Rectal smooth muscle tissue (tissue), 1 donor: ENCODE data around the gene MBD2.

Experiments used
- H3K27ac ChIP-seq: one replicate; pipeline ENCODE4 v1.7.0; 2013; ENCODE audit warnings: low read depth, low read length, inconsistent platforms
- H3K27me3 ChIP-seq: one replicate; pipeline ENCODE4 v1.7.0; 2013; ENCODE audit warnings: low read length; ENCODE audit not compliant: control insufficient read depth, insufficient read depth
- H3K36me3 ChIP-seq: one replicate; pipeline ENCODE4 v1.7.0; 2013; ENCODE audit warnings: low read length; ENCODE audit not compliant: control insufficient read depth, insufficient read depth
- H3K4me1 ChIP-seq: one replicate; pipeline ENCODE4 v1.7.0; 2013; ENCODE audit warnings: low read length; ENCODE audit not compliant: control insufficient read depth, insufficient read depth
- H3K4me3 ChIP-seq: one replicate; pipeline ENCODE4 v1.7.0; 2013; ENCODE audit warnings: low read length
- H3K9ac ChIP-seq: one replicate; pipeline ENCODE4 v1.7.0; 2013; ENCODE audit warnings: low read length

Gene MBD2

DNA sequence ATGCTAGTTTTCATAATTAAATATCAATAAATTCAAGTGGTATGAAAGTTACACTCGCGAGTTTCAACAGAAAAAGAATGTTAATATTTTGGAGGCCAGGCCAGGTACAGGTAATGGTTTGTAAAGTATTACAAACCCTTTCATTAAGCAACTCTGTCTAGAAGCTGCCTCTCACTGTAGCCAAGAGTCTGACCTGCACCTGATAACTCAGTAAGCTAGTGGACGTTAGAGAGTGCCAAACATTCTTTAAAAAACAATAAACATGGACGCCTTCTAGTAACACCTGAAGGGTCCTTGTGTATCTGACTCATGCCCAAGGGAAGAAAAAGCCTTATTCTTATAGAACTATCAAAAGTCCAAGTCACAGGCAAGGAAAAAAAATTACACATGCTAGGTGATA is 70.2 kb downstream of the MBD2 start:
- Histone ChIP-seq H3K9ac (no peak overlapping the region), H3K4me3 (no peak overlapping the region), H3K36me3 (peaks cover 15% of the 10 kb centered on the region), H3K4me1 (no peaks in the 10 kb centered on the region), H3K27ac (no peak overlapping the region), H3K27me3 (no peaks in the 10 kb centered on the region)

DNA sequence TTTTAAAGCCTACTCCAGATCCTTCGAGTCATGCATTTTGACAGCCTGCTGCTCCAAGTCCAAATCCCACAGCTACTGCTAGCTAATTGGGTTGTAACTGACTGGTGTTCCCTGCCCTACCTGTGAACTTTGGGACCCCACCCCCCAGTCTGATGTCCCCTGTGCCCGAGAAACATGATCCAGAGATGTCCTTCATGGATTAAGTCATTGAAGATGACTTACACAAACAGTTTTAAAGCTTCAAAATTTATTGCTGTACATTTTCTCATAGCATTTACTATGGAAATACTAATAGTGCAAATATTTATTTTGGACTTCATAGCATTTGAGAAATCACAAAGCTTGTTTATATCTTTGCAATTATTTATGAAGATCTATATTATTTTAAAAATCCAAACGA is 73.1 kb downstream of the MBD2 start:
- peaks cover 8% of the 10 kb centered on the region for H3K36me3 ChIP-seq
- H3K27ac ChIP-seq: no peak overlapping the region
- no peaks in the 10 kb centered on the region for H3K27me3 ChIP-seq

GRCh38 chr18:54150226-54150625 is 74.2 kb downstream of the MBD2 start:
- H3K4me3 ChIP-seq: no peak overlapping the region
- no peak overlapping the region for H3K9ac ChIP-seq
- no peaks in the 10 kb centered on the region for H3K27me3 ChIP-seq
- no peak overlapping the region for H3K27ac ChIP-seq
- H3K36me3 ChIP-seq: peaks cover 8% of the 10 kb centered on the region
- H3K4me1 ChIP-seq: no peaks in the 10 kb centered on the region

More for the DNA sequence above, 73.1 kb downstream of the MBD2 start:
- Histone ChIP-seq H3K9ac (no peak overlapping the region), H3K4me3 (no peak overlapping the region), H3K4me1 (no peaks in the 10 kb centered on the region)

DNA sequence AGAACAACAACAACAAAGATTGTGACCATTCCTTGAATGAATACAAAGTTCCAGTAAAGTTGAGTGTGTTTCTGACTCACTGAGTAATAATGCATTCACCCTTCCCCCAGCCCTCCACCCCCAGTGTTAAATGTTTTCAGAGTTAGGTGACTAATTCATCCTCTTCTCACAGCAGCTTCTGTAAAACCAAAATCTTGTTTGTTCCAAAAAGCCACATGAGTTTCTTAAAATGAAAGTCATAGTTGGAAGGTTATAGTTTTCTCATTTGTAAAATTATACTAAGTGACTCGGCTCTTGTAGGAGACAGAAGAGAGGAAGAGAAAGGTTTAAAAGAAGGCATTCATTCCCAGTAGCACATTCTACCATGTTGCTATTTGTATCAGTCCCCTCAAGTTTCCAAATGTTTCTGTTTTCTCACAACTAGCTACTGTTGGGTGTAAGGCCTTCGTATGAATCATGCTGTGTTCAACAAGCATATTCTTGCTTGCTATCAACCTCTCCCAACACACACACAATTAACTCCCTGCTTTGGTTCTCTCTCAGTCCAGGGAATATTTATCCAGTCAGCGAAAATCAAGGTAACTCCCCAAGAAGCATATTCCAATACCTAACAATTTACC is 75.3 kb downstream of the MBD2 start:
- Histone ChIP-seq H3K9ac (no peak overlapping the region), H3K36me3 (peaks cover 8% of the 10 kb centered on the region), H3K4me1 (no peaks in the 10 kb centered on the region), H3K27me3 (no peaks in the 10 kb centered on the region), H3K27ac (peak overlapping the region; percentile 23), H3K4me3 (no peak overlapping the region)

- Histone ChIP-seq H3K27ac (peak overlapping the region; percentile 39), H3K9ac (no peak overlapping the region), H3K4me3 (no peak overlapping the region), H3K27me3 (no peaks in the 10 kb centered on the region), H3K36me3 (peaks cover 6% of the 10 kb centered on the region), H3K4me1 (no peaks in the 10 kb centered on the region)
These were observed 75.8 kb downstream of the MBD2 start for GRCh38 chr18:54148678-54149077.

- Histone ChIP-seq H3K4me3 (no peak overlapping the region), H3K27ac (no peak overlapping the region), H3K9ac (no peak overlapping the region)
These were observed 76.3 kb downstream of the MBD2 start for GRCh38 chr18:54148151-54148550.

DNA sequence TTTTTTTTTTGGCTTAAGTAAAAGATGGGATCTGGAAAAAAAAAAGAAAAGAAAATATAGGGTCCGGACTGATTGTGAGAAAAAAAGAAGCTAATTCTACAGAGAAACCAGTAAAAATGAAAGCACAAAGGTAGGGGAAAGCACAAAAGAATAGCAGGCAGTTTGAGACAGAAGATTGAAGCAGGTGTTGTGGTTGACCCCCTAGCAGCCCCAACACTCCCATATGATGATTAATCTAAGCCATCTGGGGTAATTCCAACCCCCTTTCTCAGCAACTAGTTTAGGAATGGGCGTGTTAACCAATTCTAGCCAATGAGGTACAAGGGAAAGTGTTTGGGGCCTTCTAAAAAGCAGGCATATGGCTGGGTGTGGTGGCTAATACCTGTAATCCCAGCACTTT is 77.0 kb downstream of the MBD2 start:
- Histone ChIP-seq H3K27ac (no peak overlapping the region), H3K36me3 (peaks cover 5% of the 10 kb centered on the region), H3K4me1 (no peaks in the 10 kb centered on the region), H3K9ac (no peak overlapping the region), H3K27me3 (no peaks in the 10 kb centered on the region), H3K4me3 (no peak overlapping the region)

More at GRCh38 chr18:54148151-54148550, 76.3 kb downstream of the MBD2 start:
- Histone ChIP-seq H3K36me3 (peaks cover 5% of the 10 kb centered on the region), H3K27me3 (no peaks in the 10 kb centered on the region), H3K4me1 (no peaks in the 10 kb centered on the region)

GRCh38 chr18:54141041-54141608 is 83.3 kb downstream of the MBD2 start:
- no peaks in the 10 kb centered on the region for H3K27me3 ChIP-seq
- no peak overlapping the region for H3K27ac ChIP-seq
- no peak overlapping the region for H3K9ac ChIP-seq
- no peak overlapping the region for H3K4me3 ChIP-seq
- H3K36me3 ChIP-seq: no peaks in the 10 kb centered on the region
- H3K4me1 ChIP-seq: no peaks in the 10 kb centered on the region

- Histone ChIP-seq H3K36me3 (no peaks in the 10 kb centered on the region), H3K9ac (no peak overlapping the region), H3K4me3 (no peak overlapping the region), H3K4me1 (no peaks in the 10 kb centered on the region), H3K27me3 (no peaks in the 10 kb centered on the region), H3K27ac (no peak overlapping the region)
These were observed 83.8 kb downstream of the MBD2 start for GRCh38 chr18:54140641-54141040.

DNA sequence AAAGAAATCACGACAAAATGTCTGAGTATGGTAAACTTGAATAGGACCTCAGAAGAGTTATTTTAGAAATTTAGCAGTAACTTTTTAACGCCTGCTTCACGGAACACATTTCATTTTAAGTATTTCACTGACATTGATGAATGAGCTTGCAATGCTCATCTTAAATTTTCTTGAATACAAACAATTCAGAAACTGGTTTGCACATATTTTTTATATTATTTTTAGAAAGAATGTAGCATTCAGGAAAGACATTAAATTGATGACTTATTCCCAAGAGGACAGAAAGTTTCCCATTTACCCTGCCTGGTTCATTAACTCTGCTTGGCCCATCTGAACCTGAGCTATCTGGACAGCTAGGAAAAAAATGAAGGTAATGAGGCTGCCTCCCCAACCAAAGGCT is 89.3 kb downstream of the MBD2 start:
- Histone ChIP-seq H3K36me3 (no peaks in the 10 kb centered on the region), H3K27ac (no peak overlapping the region), H3K9ac (no peak overlapping the region), H3K4me1 (no peaks in the 10 kb centered on the region), H3K27me3 (no peaks in the 10 kb centered on the region), H3K4me3 (no peak overlapping the region)

DNA sequence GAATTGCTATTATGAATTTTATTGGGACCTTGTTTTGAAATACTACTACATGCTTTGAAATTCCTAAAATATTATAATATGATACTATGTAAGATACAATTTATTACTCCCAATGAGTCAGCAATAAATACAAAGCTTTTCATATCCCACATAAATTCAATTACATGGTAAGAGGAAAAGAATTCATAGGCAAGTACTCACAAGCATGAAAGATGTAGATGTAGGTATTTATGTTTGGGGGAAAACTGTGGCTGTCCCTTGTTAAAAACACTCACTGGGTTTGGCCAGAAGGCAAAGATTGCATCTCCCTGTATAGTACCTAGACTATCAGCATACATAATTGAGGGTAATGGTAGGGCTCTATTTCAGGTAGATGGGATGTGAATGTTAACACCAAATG is 90.4 kb downstream of the MBD2 start:
- H3K36me3 ChIP-seq: no peaks in the 10 kb centered on the region
- no peak overlapping the region for H3K9ac ChIP-seq
- no peak overlapping the region for H3K4me3 ChIP-seq
- H3K4me1 ChIP-seq: no peaks in the 10 kb centered on the region
- H3K27ac ChIP-seq: no peak overlapping the region
- no peaks in the 10 kb centered on the region for H3K27me3 ChIP-seq

DNA sequence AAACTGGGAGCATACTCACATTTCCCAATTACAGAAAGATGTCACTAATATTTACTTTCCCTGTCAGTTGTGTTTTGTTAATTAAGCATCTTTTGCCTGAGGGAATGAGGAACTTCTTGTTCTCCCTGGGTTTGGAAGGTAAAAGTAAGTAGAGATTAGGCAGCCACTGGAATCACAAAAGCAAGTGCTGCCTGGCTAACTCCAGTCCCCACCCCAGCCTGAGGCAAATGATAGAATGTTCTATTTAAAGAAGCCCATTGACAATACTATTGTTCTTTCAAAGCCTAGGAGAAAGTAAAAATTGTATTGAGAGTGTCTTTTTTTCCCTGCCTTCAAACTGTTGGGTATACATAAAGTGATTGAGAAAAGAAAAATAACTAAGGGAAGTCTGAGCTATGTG is 93.8 kb downstream of the MBD2 start:
- Histone ChIP-seq H3K4me3 (no peak overlapping the region), H3K4me1 (no peaks in the 10 kb centered on the region), H3K27ac (no peak overlapping the region), H3K36me3 (no peaks in the 10 kb centered on the region), H3K27me3 (no peaks in the 10 kb centered on the region), H3K9ac (no peak overlapping the region)

DNA sequence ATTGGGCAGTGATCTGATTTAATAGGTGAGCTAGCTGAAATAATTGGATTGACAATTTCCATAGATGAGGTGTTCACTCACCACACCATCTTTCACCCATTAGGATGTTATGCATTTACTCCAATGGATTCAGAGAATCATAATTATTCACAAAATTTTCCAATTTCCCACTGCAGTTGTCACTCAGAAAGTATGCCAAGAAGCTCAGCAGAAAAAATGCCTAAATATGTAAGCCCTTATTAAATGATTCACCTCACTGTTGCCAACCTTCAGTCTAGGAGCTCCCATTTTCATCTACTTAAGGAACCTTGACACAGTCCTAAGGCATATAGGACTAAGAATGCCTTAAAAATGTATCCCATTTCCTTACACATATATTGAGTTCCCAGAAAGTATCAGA is 94.3 kb downstream of the MBD2 start:
- Histone ChIP-seq H3K36me3 (no peaks in the 10 kb centered on the region), H3K4me1 (no peaks in the 10 kb centered on the region), H3K27ac (no peak overlapping the region), H3K27me3 (no peaks in the 10 kb centered on the region), H3K9ac (no peak overlapping the region), H3K4me3 (no peak overlapping the region)
